ENCODE results near the gene COL27A1.

Gene COL27A1

DNA sequence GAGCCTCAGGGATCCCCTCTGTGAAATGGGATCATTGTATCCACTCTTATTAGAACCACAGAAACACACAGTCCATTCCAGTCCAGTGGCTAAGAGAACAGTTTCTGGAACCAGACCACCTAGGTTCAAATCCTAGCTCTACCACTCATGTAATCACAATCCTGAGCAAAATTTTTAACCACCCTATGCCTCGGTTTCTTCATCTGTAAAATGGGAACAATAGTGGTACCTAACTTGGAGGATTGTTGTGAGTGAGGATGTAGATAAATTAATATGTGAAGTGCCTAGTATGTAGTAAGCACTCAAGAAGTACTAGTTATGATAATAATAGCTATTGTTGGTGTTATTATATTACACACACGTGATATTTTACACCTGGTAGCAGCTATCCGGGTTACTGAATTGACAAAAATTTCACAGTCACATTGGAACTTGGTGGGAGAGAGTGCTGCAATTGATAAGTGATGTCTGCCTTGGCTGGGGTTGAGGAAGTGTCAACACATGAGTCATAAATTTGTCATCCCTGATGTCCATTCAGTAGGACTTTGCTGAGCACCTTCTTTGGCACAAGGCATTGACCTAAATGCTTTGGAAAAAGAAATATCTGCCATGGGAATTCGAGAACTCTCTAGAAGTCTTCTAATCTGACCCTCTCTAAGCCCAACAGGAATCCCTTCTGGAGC is 68.4 kb downstream of the COL27A1 start:
- no peaks in the 10 kb centered on the region for H3K36me3 ChIP-seq (ENCODE audit: insufficient read depth, low read length)
- peak overlapping the region; percentile 49 for H3K4me3 ChIP-seq (ENCODE audit: low read depth, low read length)

DNA sequence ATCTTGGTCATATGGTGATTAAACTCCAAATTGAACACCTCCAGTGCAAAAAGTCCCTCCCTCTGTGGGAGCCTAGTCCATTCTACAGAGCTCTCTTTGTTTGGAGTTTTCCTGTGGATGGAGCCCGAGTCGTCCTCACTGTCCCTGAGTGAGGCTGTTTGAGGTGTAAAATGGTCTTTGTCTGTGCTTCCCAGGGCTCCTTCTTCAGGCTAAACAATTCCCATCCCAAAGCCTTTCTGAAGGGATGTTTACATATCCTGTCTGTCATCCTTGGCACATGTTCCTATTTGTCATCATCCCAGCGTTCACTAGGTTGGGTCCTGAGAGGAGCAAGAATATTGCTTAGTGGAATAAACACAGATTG is 68.9 kb downstream of the COL27A1 start:
- peaks cover 38% of the 10 kb centered on the region for H3K4me1 ChIP-seq (ENCODE audit: control insufficient read depth, insufficient read depth, low read length, unreplicated experiment)
- no peaks in the 10 kb centered on the region for H3K79me2 ChIP-seq (ENCODE audit: control insufficient read depth, insufficient read depth, low read length, unreplicated experiment)
- H2AFZ ChIP-seq (ENCODE audit: low read length, unreplicated experiment) = no peak overlapping the region
- no peaks in the 10 kb centered on the region for H3K36me3 ChIP-seq (ENCODE audit: insufficient read depth, low read length)
- no peaks in the 10 kb centered on the region for H3K27me3 ChIP-seq (ENCODE audit: insufficient read depth, low read length)
- H3K4me3 ChIP-seq (ENCODE audit: low read depth, low read length) = peak overlapping the region; percentile 49
- peak overlapping the region; percentile 87 for H3K27ac ChIP-seq (ENCODE audit: low read depth, low read length)

More for the DNA sequence above, 68.4 kb downstream of the COL27A1 start:
- Histone ChIP-seq H3K4me1 (ENCODE audit: control insufficient read depth, insufficient read depth, low read length, unreplicated experiment) (peaks cover 41% of the 10 kb centered on the region), H2AFZ (ENCODE audit: low read length, unreplicated experiment) (no peak overlapping the region), H3K27ac (ENCODE audit: low read depth, low read length) (peak overlapping the region; percentile 87), H3K27me3 (ENCODE audit: insufficient read depth, low read length) (no peaks in the 10 kb centered on the region), H3K79me2 (ENCODE audit: control insufficient read depth, insufficient read depth, low read length, unreplicated experiment) (no peaks in the 10 kb centered on the region)

DNA sequence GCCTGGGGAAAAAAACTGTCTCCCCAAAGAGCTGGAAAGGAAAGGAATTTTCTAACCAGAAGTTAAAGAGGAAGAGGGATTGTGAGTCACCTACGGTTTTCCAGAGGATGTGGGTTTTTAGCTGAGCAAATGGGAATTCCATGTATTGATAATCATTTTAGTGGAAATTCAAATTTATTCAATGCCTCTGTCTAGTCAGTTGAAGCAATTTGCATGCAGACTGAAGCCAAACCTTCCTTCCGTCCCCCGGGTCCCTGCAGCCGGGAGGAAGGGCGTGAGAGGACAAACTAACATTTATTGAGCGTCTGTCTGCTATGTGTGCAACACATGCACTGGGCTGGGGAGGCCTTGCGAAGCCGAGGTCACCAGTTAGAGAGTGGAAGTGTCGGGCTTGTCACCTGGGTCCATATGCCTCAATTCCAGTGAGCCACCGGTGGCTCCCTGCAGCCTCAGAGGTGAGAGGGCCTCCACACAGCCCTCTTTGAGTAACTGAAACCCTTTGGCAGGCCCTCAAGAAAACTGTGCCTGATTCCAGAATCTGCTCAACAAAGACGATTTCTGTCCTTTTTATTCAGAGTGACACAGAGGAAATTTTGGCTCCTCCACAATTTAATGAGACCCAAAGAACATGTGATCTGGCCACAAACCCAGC is 70.3 kb downstream of the COL27A1 start:
- no peaks in the 10 kb centered on the region for H3K36me3 ChIP-seq (ENCODE audit: insufficient read depth, low read length)
- H3K27me3 ChIP-seq (ENCODE audit: insufficient read depth, low read length) = no peaks in the 10 kb centered on the region
- H3K4me3 ChIP-seq (ENCODE audit: low read depth, low read length) = no peak overlapping the region
- no peaks in the 10 kb centered on the region for H3K79me2 ChIP-seq (ENCODE audit: control insufficient read depth, insufficient read depth, low read length, unreplicated experiment)
- peak overlapping the region; percentile 65 for H3K27ac ChIP-seq (ENCODE audit: low read depth, low read length)
- no peak overlapping the region for H2AFZ ChIP-seq (ENCODE audit: low read length, unreplicated experiment)
- peaks cover 38% of the 10 kb centered on the region for H3K4me1 ChIP-seq (ENCODE audit: control insufficient read depth, insufficient read depth, low read length, unreplicated experiment)

DNA sequence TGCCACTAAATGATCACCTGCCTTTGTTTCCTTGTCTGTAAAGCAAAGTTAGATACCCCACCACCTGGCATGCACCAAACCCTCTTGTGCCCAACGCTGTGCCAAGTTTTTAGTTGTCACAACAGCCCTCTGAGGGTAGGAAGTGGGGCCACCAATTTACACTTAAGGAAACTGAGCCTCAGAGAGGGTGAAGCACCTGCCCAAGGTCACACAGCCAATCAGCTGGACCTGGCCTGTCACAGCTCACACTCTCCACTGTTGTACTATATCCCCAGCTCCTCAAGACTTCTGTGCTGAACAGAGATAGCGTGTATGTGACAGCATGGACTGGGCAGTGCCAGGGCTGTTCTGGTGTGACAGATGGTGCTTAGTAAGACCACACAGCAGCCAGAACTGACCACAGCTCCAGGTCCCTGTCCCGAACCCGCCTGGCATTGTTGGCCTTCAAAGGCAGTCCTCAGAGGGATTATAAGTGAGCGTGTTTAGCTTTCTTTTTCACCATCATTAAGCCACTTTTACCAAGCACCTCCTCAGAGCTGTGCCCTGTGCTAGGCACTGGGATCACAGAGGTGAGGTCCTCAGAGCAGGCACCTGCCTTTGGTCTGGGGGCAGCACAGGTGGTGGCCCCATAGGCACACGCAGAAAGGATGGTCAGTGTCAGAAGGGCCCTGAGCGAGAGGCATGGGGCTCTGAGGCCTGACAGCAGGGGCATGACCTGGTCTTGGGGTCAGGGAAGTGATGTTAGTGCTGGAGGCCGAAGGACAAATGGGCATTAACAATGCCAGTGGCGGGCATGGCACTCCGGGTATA is 71.1 kb downstream of the COL27A1 start:
- no peak overlapping the region for H3K27ac ChIP-seq (ENCODE audit: low read depth, low read length)
- H3K36me3 ChIP-seq (ENCODE audit: insufficient read depth, low read length) = no peaks in the 10 kb centered on the region

DNA sequence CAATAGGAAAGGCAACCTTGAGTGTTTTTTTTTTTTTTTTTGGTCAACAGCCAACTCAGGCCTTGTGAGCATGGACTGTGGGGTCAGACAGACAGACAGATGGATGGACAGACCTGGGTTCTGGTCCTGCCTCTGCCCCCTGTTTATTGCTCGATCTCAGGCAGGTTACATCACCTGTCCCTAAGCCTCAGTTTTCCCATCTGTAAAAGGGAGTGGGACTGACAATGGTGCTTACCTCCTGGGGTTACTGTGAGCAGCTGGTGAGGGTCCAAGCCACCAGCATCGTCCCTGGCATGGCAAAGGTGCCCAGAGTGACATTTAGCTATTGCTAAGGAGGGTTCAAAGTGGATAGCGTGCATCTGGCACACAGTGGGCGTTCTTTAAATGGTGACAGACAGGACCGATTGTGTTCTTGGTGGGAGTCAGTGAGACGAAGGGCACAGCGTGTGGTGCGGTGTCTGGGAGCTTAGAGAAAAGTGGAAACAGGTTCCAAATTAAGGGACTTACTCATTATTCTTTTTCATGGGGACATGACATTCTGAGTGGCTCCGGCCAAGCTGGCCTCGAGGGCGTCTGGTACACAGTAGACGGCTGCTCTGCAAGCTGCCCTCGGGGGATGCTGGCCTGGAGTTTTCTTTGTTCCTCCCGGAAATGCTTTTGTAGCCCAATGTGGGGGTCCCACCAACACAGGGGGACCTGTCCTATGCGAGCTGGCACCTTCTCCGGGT is 72.1 kb downstream of the COL27A1 start:
- Histone ChIP-seq H3K4me1 (ENCODE audit: control insufficient read depth, insufficient read depth, low read length, unreplicated experiment) (peaks cover 33% of the 10 kb centered on the region), H3K27me3 (ENCODE audit: insufficient read depth, low read length) (no peaks in the 10 kb centered on the region), H3K27ac (ENCODE audit: low read depth, low read length) (no peak overlapping the region), H3K36me3 (ENCODE audit: insufficient read depth, low read length) (no peaks in the 10 kb centered on the region), H3K79me2 (ENCODE audit: control insufficient read depth, insufficient read depth, low read length, unreplicated experiment) (no peaks in the 10 kb centered on the region), H3K4me3 (ENCODE audit: low read depth, low read length) (no peak overlapping the region), H2AFZ (ENCODE audit: low read length, unreplicated experiment) (no peak overlapping the region)

More for the DNA sequence above, 71.1 kb downstream of the COL27A1 start:
- no peaks in the 10 kb centered on the region for H3K27me3 ChIP-seq (ENCODE audit: insufficient read depth, low read length)
- no peak overlapping the region for H2AFZ ChIP-seq (ENCODE audit: low read length, unreplicated experiment)
- H3K79me2 ChIP-seq (ENCODE audit: control insufficient read depth, insufficient read depth, low read length, unreplicated experiment) = no peaks in the 10 kb centered on the region
- H3K4me3 ChIP-seq (ENCODE audit: low read depth, low read length) = no peak overlapping the region
- peaks cover 37% of the 10 kb centered on the region for H3K4me1 ChIP-seq (ENCODE audit: control insufficient read depth, insufficient read depth, low read length, unreplicated experiment)

DNA sequence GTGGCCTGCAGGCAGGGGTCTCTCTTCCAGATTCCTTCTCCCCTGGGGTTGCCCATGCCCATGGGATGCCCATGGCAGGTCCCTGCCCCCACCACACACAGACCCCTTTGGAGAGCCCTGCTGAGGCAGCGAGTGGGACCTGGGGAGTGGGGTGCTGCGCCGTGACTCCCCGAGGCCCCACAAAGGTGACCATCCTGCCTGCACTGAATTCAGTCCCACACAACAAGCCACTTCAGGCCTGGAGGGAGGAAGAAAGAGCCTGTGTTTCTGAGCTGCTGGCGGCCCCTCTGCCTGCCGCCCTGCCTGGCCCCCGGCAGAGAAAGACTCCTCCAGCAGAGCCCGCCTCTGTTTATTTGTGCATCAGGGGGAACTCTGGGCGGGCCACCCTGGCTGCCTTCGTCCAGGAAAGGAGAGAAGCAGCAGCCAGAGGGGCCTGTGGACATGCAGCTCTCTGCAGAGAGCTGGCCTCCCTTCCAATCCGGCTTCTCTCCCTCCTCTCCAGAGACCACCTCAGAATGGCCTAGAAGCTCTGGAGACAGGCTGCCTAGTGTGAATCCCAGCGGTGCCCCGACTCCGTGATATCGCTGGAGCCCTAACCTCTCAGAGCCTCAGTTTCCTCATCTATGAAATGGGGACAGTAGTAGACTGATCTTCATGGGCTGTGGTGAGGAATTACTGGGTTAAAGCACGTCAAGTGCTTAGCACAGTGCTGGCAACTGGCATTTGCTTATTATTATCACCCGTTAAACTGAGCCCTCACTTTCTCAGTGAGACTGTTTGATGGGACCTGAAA is 72.9 kb downstream of the COL27A1 start:
- Histone ChIP-seq H2AFZ (ENCODE audit: low read length, unreplicated experiment) (no peak overlapping the region), H3K36me3 (ENCODE audit: insufficient read depth, low read length) (no peaks in the 10 kb centered on the region), H3K4me3 (ENCODE audit: low read depth, low read length) (no peak overlapping the region), H3K79me2 (ENCODE audit: control insufficient read depth, insufficient read depth, low read length, unreplicated experiment) (no peaks in the 10 kb centered on the region), H3K27me3 (ENCODE audit: insufficient read depth, low read length) (no peaks in the 10 kb centered on the region), H3K4me1 (ENCODE audit: control insufficient read depth, insufficient read depth, low read length, unreplicated experiment) (peaks cover 33% of the 10 kb centered on the region), H3K27ac (ENCODE audit: low read depth, low read length) (no peak overlapping the region)

DNA sequence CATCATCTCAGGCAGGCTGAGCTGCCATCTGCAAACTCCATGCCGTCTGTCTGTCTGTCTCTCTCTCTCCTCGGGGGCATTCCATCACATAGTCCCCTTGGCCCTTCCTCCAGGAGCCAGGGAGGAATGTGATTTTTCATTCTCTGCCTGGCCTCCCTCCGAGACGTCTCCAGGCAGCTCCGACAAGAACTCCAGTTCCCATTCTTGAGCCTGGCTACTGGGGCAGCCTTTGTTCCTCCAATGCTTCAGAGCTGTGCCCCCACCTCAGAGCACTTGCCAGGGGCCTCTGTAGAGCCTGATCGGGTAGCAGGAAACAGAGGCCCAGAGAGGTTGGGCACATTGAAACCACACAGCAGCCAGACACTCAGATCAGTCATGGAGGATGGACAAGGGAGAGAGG is 74.0 kb downstream of the COL27A1 start:
- H3K79me2 ChIP-seq (ENCODE audit: control insufficient read depth, insufficient read depth, low read length, unreplicated experiment) = no peaks in the 10 kb centered on the region
- no peaks in the 10 kb centered on the region for H3K36me3 ChIP-seq (ENCODE audit: insufficient read depth, low read length)
- no peak overlapping the region for H2AFZ ChIP-seq (ENCODE audit: low read length, unreplicated experiment)
- no peaks in the 10 kb centered on the region for H3K27me3 ChIP-seq (ENCODE audit: insufficient read depth, low read length)
- H3K4me3 ChIP-seq (ENCODE audit: low read depth, low read length) = no peak overlapping the region
- H3K27ac ChIP-seq (ENCODE audit: low read depth, low read length) = no peak overlapping the region
- H3K4me1 ChIP-seq (ENCODE audit: control insufficient read depth, insufficient read depth, low read length, unreplicated experiment) = peaks cover 24% of the 10 kb centered on the region

DNA sequence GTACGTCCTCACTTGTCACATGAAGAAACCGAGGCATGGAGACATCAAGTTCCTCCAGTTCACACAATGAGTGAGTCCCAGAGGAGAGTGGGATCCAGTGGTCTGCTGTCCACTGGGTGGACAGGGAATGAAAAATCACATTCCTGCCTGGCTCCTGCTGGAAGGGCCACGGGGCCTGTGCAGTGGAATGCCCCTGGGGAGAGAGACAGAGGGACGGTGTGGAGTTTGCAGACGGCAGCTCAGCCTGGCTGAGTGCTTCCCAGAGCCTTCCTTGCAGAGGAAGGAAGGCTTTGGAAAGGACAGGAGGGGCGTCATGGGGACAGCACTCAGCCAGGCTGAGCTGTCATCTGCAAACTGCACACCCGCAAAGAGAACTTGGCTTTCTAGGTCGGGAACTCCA is 74.7 kb downstream of the COL27A1 start:
- no peaks in the 10 kb centered on the region for H3K36me3 ChIP-seq (ENCODE audit: insufficient read depth, low read length)
- no peak overlapping the region for H3K4me3 ChIP-seq (ENCODE audit: low read depth, low read length)
- H2AFZ ChIP-seq (ENCODE audit: low read length, unreplicated experiment) = no peak overlapping the region
- peaks cover 17% of the 10 kb centered on the region for H3K4me1 ChIP-seq (ENCODE audit: control insufficient read depth, insufficient read depth, low read length, unreplicated experiment)
- H3K27me3 ChIP-seq (ENCODE audit: insufficient read depth, low read length) = no peaks in the 10 kb centered on the region
- no peak overlapping the region for H3K27ac ChIP-seq (ENCODE audit: low read depth, low read length)
- H3K79me2 ChIP-seq (ENCODE audit: control insufficient read depth, insufficient read depth, low read length, unreplicated experiment) = no peaks in the 10 kb centered on the region

DNA sequence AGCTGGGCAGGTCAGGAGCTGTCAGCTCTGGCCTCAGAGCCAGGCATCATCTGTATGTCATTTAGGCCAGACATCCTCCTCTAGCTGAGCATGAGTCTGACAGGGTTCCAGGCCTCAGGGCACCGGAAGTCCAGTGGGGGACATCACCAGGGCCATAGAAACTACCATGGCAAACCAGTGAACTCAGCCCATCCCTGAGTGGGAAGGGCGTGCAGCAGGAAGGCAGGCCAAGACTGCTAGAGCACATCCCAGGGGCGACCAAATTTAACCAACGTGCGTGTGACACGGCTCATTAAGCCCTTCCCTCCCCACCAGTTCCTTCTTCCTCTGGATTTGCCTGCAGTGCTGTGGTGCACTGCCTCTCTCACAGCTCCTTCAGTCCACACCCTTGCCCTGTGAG is 75.9 kb downstream of the COL27A1 start:
- no peak overlapping the region for H3K4me3 ChIP-seq (ENCODE audit: low read depth, low read length)
- no peaks in the 10 kb centered on the region for H3K27me3 ChIP-seq (ENCODE audit: insufficient read depth, low read length)
- no peak overlapping the region for H2AFZ ChIP-seq (ENCODE audit: low read length, unreplicated experiment)
- H3K79me2 ChIP-seq (ENCODE audit: control insufficient read depth, insufficient read depth, low read length, unreplicated experiment) = no peaks in the 10 kb centered on the region
- no peak overlapping the region for H3K27ac ChIP-seq (ENCODE audit: low read depth, low read length)
- H3K4me1 ChIP-seq (ENCODE audit: control insufficient read depth, insufficient read depth, low read length, unreplicated experiment) = peaks cover 5% of the 10 kb centered on the region
- no peaks in the 10 kb centered on the region for H3K36me3 ChIP-seq (ENCODE audit: insufficient read depth, low read length)

Measured in ACC112 (cell line).